LNCaP clone FGC (cell line): Measurements from ENCODE around the gene MIPOL1.

Experiments
- DNase-seq: peaks from one replicate; pipeline ENCODE4 v3.0.0-alpha.2; 2011; ENCODE audit warnings: low read depth
- H3K4me3 ChIP-seq: 2 replicates; pipeline ENCODE4 v1.5.1; 2011; ENCODE audit warnings: mild to moderate bottlenecking, low read depth, low read length, control low read depth
- TF ChIP-seq, protein P1 (sequence below): IDR thresholded peaks from 2 replicates; pipeline ENCODE4 v1.5.1; 2012; ENCODE audit warnings: mild to moderate bottlenecking; ENCODE audit not compliant: control insufficient read depth, insufficient read depth; ENCODE audit errors: extremely low read depth

MIPOL1 gene

DNA sequence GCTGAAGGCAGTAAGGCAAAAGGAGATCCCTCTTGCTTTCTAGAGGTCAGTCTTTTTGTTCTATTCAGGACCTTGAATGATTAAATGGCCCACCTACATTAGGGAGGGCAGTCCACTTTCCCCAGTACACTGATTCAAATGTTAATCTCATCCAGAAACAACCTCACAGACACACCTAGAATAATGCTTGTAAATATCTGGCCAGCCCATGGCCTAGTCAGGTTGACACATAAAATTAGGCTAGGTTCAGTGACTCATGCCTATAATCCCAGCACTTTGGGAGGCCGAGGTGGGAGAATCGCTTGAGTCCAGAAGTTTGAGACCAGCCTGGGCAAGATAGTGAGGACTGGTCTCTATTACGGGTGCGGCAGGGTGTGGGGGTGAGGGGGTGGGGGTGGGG, 43.5 kb downstream of the MIPOL1 start:
- DNase-seq = no peak
- TF ChIP-seq, protein P1, sequence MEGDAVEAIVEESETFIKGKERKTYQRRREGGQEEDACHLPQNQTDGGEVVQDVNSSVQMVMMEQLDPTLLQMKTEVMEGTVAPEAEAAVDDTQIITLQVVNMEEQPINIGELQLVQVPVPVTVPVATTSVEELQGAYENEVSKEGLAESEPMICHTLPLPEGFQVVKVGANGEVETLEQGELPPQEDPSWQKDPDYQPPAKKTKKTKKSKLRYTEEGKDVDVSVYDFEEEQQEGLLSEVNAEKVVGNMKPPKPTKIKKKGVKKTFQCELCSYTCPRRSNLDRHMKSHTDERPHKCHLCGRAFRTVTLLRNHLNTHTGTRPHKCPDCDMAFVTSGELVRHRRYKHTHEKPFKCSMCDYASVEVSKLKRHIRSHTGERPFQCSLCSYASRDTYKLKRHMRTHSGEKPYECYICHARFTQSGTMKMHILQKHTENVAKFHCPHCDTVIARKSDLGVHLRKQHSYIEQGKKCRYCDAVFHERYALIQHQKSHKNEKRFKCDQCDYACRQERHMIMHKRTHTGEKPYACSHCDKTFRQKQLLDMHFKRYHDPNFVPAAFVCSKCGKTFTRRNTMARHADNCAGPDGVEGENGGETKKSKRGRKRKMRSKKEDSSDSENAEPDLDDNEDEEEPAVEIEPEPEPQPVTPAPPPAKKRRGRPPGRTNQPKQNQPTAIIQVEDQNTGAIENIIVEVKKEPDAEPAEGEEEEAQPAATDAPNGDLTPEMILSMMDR = no peak

DNA sequence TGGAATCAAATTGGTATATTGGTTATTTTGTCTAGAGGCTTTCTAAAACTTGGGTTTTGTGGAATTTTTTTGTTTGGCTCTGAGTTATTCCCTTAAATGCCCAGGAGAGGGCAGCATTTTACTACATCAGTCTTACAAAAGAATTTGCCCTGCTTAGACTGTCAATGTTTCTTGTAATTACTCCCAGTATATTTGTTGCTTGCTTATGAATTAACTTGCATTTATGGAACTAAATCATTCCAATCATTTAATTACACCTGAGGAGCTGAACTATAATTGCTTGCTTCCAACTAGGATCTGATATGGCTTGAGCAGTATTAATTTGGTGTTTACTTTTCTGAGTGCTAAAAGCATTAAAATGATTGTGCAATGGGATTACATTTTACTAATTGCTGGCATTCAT, 48.7 kb downstream of the MIPOL1 start:
- TF ChIP-seq, protein P1 = peak; percentile 45
- peak; percentile 70 for DNase-seq
- H3K4me3 ChIP-seq = no peak overlapping the region

More for the DNA sequence above, 43.5 kb downstream of the MIPOL1 start:
- no peak overlapping the region for H3K4me3 ChIP-seq

DNA sequence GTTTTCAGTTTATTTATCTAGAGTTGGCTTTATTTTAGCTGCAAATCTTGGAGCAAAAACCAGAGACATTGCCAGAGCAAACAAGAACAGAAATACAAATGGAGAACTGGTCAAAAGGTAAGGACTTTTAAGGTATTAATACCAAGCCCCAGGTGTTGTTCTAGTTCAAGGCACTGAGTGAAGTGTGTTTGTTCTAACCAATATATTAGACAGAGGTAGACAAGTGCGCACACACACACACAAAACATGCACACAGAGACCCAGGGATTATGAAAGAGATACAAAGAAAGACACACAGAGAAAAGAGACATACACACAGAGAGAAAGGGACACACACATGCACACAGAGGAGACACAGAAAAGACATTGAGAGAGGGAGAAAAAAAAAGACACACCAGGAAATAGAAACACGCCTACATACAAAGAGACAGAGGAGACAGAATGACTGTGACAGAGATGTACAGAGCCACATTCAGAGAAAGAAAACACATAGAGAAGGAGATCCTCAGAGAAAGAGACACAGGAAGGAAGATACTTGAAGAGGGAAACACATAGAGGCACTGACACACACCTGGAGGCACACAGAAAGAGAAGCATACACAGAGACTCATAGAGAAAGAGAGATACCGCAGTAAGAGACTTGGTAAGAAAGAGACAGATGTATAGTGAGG, 50.2 kb downstream of the MIPOL1 start:
- no peak overlapping the region for H3K4me3 ChIP-seq

DNA sequence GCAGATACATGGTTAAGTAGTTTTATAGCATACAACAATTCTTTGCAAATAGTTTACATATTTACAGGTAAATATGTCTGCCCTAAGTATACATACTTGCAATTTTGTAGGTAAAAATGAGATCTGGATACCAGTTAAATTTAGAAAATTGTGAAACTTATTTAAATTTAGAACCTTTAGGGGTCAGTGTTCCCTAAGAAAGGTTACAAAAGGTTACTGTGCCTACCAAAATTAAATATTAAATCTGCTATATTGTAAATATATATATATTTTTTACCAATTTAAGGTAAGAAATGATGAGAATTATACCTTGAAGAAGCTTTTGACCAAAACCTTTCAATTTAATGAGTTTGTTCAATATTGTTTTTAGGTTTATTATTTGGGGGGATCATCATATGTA, 54.0 kb downstream of the MIPOL1 start:
- TF ChIP-seq, protein P1 = 0 out of 2 replicates have a peak, but pooled peaks have one; percentile 14
- no peak overlapping the region for H3K4me3 ChIP-seq
- DNase-seq = no peak

More for the DNA sequence above, 50.2 kb downstream of the MIPOL1 start:
- TF ChIP-seq, protein P1 = no peak
- peak; percentile 91 for DNase-seq

DNA sequence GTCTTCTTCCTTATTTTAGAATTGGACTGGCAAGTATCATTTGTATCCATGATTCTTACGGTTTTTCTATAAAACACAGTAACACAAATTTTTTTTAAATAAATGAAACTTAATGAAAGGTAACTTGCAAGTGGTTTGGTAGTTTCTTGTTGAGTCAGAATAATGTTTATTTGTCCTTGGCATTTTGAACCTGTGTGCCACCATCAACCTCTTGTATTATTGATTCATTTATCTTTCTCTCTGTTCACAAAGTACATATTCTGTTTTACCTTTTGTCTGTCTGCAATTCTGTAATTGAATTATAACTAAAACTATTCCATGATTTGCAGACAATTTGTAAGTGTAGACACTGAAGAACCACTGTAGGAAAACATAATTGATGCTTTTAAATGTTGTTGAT, 54.7 kb downstream of the MIPOL1 start:
- no peak for DNase-seq
- TF ChIP-seq, protein P1 = no peak
- no peak overlapping the region for H3K4me3 ChIP-seq

DNA sequence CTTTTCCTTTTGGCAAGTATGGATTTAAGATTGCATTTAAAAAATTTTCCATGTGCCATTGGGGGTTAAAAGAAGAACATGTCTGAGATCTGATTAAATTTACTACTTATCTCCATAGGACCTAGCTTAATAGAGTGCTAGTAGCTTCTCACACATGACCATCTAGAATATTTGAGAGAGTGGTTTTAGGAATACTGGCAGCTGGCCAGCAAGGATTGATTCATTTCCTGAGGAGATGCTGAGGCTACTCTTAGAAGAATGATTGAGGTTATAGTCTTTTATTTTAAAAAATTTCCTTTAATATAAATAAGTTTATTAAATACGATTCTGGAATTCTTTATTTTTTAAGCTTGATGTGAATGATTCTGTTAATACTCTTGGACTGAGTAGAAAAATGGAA, 56.2 kb downstream of the MIPOL1 start:
- no peak overlapping the region for H3K4me3 ChIP-seq
- no peak for DNase-seq
- TF ChIP-seq, protein P1 = no peak

DNA sequence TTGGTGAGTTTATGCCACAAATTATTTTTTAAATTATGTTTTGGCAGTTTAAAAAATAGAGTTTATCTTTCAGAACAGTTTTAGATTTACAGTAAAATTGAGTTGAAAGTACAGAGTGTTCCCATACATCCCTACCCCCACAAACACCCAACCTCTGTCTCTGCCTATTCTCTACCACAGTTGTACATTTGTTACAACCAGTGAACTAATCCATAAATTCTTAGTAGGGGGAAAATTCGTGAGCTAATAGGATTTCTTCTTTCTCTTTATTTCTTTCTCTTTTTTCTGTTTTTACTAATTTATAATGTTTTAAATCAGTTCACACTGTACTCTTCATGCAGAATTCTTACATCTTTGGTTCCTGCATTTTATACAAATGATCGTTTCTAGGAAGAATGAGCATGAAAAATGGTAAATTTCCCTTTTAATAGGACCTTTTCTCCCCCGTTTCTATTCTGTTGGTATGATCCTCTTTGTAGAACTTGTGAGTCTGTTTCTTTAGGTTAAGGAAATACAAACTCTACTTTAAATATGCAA, 56.7 kb downstream of the MIPOL1 start:
- TF ChIP-seq, protein P1 = no peak

More for the DNA sequence above, 56.7 kb downstream of the MIPOL1 start:
- H3K4me3 ChIP-seq = no peak overlapping the region
- DNase-seq = no peak
